Measurements from ENCODE around the gene LMO2. TPM values are rescaled to one million over a fixed set of nuclear protein-coding genes. Genes with fewer than 3 reads are reported as not detected.
A peak's percentile ranks its signal among the peaks of the same experiment; 100 is the strongest.

LMO2 gene
- under 1 TPM; 0.47 to 0.58 TPM for total RNA-seq
- under 1 TPM in 1 of 2 donors, not detected in 1; 0.16 TPM for polyA plus RNA-seq

- Histone ChIP-seq H3K9me3 (ENCODE audit: control insufficient read depth in 1 of 2, low read length in 2 of 2) (no peaks in the 10 kb centered on the region), H3K27ac (ENCODE audit: low read depth, low read length) (no peak within 1 kb of the TSS), H3K4me3 (ENCODE audit: low read length in 2 of 2) (no peak within 1 kb of the TSS), H3K27me3 (ENCODE audit: insufficient read depth, low read length) (no peaks in the 10 kb centered on the region), H3K36me3 (ENCODE audit: insufficient read depth, low read length) (no peaks in the 10 kb centered on the region), H3K4me1 (ENCODE audit: insufficient read depth, low read length) (peaks cover 25% of the 10 kb centered on the region)
- POLR2A ChIA-PET (ENCODE audit: partially characterized antibody) = no interaction called here
- H3K9me3 Mint-ChIP-seq = peaks cover 0 to 6% (median 0%) of the 10 kb centered on the region in 8 donors
- intact Hi-C loops (cut with micrococcal nuclease) = no loop called here
- no peak within 1 kb of the TSS for H3K27ac Mint-ChIP-seq
- DNase-seq = no peak
- H3K27me3 Mint-ChIP-seq = peaks cover 17 to 67% of the 10 kb centered on the region in 2 donors
- H3K4me3 Mint-ChIP-seq = peak within 1 kb of the TSS in 4 of 8 donors; percentile 81 to 92 (median 89)
- CTCF ChIA-PET (ENCODE audit: partially characterized antibody) = interaction anchor here (0.9 kb wide), 1 partner anchor 24 kb away, joined by 4 read pairs; no protein-coding TSS in a partner anchor
- H3K4me1 Mint-ChIP-seq = peaks cover 18 to 32% (median 25%) of the 10 kb centered on the region in 4 donors
- no peaks in the 10 kb centered on the region for H3K36me3 Mint-ChIP-seq
These were observed at the start of gene LMO2 for GRCh38 chr11:33891714-33892327. LMO2 (minus strand) TSS chr11:33892076; CDS start chr11:33869716, 22,360 bp downstream.

- no peaks in the 10 kb centered on the region for H3K4me1 ChIP-seq (ENCODE audit: insufficient read depth, low read length)
- intact Hi-C loops (cut with micrococcal nuclease) = no loop called here
- Mint-ChIP-seq H3K4me3 (no peak overlapping the region), H3K36me3 (no peaks in the 10 kb centered on the region), H3K4me1 (no peaks in the 10 kb centered on the region), H3K9me3 (no peaks in the 10 kb centered on the region), H3K27me3 (peaks cover 0 to 19% of the 10 kb centered on the region in 2 donors), H3K27ac (no peak overlapping the region)
- POLR2A ChIA-PET (ENCODE audit: partially characterized antibody) = no interaction called here
- no peaks in the 10 kb centered on the region for H3K36me3 ChIP-seq (ENCODE audit: insufficient read depth, low read length)
- DNase-seq = no peak
- CTCF ChIA-PET (ENCODE audit: partially characterized antibody) = no interaction called here
- no peaks in the 10 kb centered on the region for H3K27me3 ChIP-seq (ENCODE audit: insufficient read depth, low read length)
- H3K27ac ChIP-seq (ENCODE audit: low read depth, low read length) = no peak overlapping the region
- no peak overlapping the region for H3K4me3 ChIP-seq (ENCODE audit: low read length in 2 of 2)
- H3K9me3 ChIP-seq (ENCODE audit: control insufficient read depth in 1 of 2, low read length in 2 of 2) = no peaks in the 10 kb centered on the region
These were observed 48.6 kb upstream of the LMO2 start for GRCh38 chr11:33940538-33940815.

- DNase-seq = no peak
- Histone ChIP-seq H3K36me3 (ENCODE audit: insufficient read depth, low read length) (no peaks in the 10 kb centered on the region), H3K4me3 (ENCODE audit: low read length in 2 of 2) (no peak overlapping the region), H3K27me3 (ENCODE audit: insufficient read depth, low read length) (no peaks in the 10 kb centered on the region), H3K27ac (ENCODE audit: low read depth, low read length) (no peak overlapping the region), H3K4me1 (ENCODE audit: insufficient read depth, low read length) (no peaks in the 10 kb centered on the region), H3K9me3 (ENCODE audit: control insufficient read depth in 1 of 2, low read length in 2 of 2) (no peaks in the 10 kb centered on the region)
- no peak overlapping the region for H3K4me3 Mint-ChIP-seq
- no peak overlapping the region for H3K27ac Mint-ChIP-seq
- H3K27me3 Mint-ChIP-seq = peaks cover 0 to 18% of the 10 kb centered on the region in 2 donors
- no peaks in the 10 kb centered on the region for H3K36me3 Mint-ChIP-seq
- intact Hi-C loops (cut with micrococcal nuclease) = no loop called here
- H3K4me1 Mint-ChIP-seq = no peaks in the 10 kb centered on the region
- POLR2A ChIA-PET (ENCODE audit: partially characterized antibody) = no interaction called here
- CTCF ChIA-PET (ENCODE audit: partially characterized antibody) = no interaction called here
- H3K9me3 Mint-ChIP-seq = peaks cover 0 to 12% (median 9%) of the 10 kb centered on the region in 8 donors
These were observed 45.1 kb upstream of the LMO2 start for GRCh38 chr11:33936725-33937604.

GRCh38 chr11:33935461-33936456 lies 43.9 kb upstream of the LMO2 start:
- peaks cover 0 to 18% of the 10 kb centered on the region in 2 donors for H3K27me3 Mint-ChIP-seq
- no peak overlapping the region for H3K27ac ChIP-seq (ENCODE audit: low read depth, low read length)
- H3K4me1 ChIP-seq (ENCODE audit: insufficient read depth, low read length) = no peaks in the 10 kb centered on the region
- H3K36me3 ChIP-seq (ENCODE audit: insufficient read depth, low read length) = no peaks in the 10 kb centered on the region
- peaks cover 0 to 21% (median 12%) of the 10 kb centered on the region in 8 donors for H3K9me3 Mint-ChIP-seq
- H3K27ac Mint-ChIP-seq = no peak overlapping the region
- H3K4me3 Mint-ChIP-seq = no peak overlapping the region
- H3K4me1 Mint-ChIP-seq = no peaks in the 10 kb centered on the region
- no peak for DNase-seq
- H3K27me3 ChIP-seq (ENCODE audit: insufficient read depth, low read length) = no peaks in the 10 kb centered on the region
- H3K36me3 Mint-ChIP-seq = no peaks in the 10 kb centered on the region
- H3K4me3 ChIP-seq (ENCODE audit: low read length in 2 of 2) = no peak overlapping the region
- intact Hi-C loops (cut with micrococcal nuclease) = no loop called here
- CTCF ChIA-PET (ENCODE audit: partially characterized antibody) = no interaction called here
- POLR2A ChIA-PET (ENCODE audit: partially characterized antibody) = no interaction called here
- no peaks in the 10 kb centered on the region for H3K9me3 ChIP-seq (ENCODE audit: control insufficient read depth in 1 of 2, low read length in 2 of 2)

DNA sequence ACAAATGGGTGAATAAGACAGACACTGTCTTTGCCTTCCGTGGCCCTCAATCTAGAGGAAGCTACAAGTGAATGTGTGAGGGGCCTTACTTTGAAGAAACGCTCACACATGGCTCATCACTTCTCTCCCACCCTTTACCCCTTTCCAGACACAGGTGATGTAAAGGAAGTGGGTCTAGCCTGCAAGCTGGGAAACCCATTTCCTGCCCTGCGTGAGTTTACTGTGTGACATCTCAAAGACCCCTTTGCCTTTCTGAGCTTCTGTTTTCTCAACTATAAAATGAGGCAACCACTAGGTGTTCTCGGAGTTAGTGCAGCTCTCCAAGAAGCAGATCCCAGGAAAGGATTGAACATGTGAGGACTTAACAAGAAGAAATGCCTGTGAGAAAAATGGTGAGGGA lies 43.1 kb upstream of the LMO2 start:
- Mint-ChIP-seq H3K27ac (peak overlapping the region in 1 of 7 donors; percentile 5), H3K9me3 (peaks cover 0 to 21% (median 12%) of the 10 kb centered on the region in 8 donors), H3K36me3 (no peaks in the 10 kb centered on the region), H3K4me1 (no peaks in the 10 kb centered on the region), H3K4me3 (no peak overlapping the region), H3K27me3 (peaks cover 0 to 18% of the 10 kb centered on the region in 2 donors)
- ChIA-PET CTCF (ENCODE audit: partially characterized antibody) (no interaction called here), POLR2A (ENCODE audit: partially characterized antibody) (no interaction called here)
- no peak for DNase-seq
- Histone ChIP-seq H3K36me3 (ENCODE audit: insufficient read depth, low read length) (no peaks in the 10 kb centered on the region), H3K27ac (ENCODE audit: low read depth, low read length) (no peak overlapping the region), H3K27me3 (ENCODE audit: insufficient read depth, low read length) (no peaks in the 10 kb centered on the region), H3K4me1 (ENCODE audit: insufficient read depth, low read length) (peaks cover 3% of the 10 kb centered on the region), H3K4me3 (ENCODE audit: low read length in 2 of 2) (no peak overlapping the region), H3K9me3 (ENCODE audit: control insufficient read depth in 1 of 2, low read length in 2 of 2) (no peaks in the 10 kb centered on the region)
- intact Hi-C loops (cut with micrococcal nuclease) = no loop called here

DNA sequence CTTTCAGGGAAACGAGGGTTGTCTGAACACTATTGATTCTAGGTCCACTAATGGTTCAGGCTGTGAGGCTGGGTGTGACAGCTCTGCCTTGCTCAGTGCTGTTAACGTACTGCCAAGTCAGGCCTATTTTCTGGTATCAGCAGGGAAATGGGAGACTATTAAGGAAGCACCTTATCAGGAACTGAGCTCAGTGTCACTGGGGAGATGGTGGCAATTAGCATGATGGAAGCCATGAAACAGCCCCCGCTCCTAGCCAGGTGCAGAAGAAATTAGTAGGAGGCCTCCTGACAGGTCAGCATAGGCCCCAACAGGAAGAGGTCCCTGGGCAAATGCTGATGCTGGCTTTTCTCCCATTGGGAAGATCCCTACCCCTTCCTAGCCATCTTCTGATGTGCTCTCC lies 42.6 kb upstream of the LMO2 start:
- Histone ChIP-seq H3K27me3 (ENCODE audit: insufficient read depth, low read length) (no peaks in the 10 kb centered on the region), H3K36me3 (ENCODE audit: insufficient read depth, low read length) (no peaks in the 10 kb centered on the region), H3K27ac (ENCODE audit: low read depth, low read length) (no peak overlapping the region), H3K4me1 (ENCODE audit: insufficient read depth, low read length) (peaks cover 3% of the 10 kb centered on the region), H3K9me3 (ENCODE audit: control insufficient read depth in 1 of 2, low read length in 2 of 2) (no peaks in the 10 kb centered on the region), H3K4me3 (ENCODE audit: low read length in 2 of 2) (no peak overlapping the region)
- ChIA-PET POLR2A (ENCODE audit: partially characterized antibody) (no interaction called here), CTCF (ENCODE audit: partially characterized antibody) (no interaction called here)
- H3K4me3 Mint-ChIP-seq = no peak overlapping the region
- no peaks in the 10 kb centered on the region for H3K4me1 Mint-ChIP-seq
- intact Hi-C loops (cut with micrococcal nuclease) = no loop called here
- peak overlapping the region in 1 of 7 donors; percentile 5 for H3K27ac Mint-ChIP-seq
- H3K36me3 Mint-ChIP-seq = no peaks in the 10 kb centered on the region
- DNase-seq = no peak
- peaks cover 0 to 18% of the 10 kb centered on the region in 2 donors for H3K27me3 Mint-ChIP-seq
- H3K9me3 Mint-ChIP-seq = peaks cover 0 to 21% (median 12%) of the 10 kb centered on the region in 8 donors

DNA sequence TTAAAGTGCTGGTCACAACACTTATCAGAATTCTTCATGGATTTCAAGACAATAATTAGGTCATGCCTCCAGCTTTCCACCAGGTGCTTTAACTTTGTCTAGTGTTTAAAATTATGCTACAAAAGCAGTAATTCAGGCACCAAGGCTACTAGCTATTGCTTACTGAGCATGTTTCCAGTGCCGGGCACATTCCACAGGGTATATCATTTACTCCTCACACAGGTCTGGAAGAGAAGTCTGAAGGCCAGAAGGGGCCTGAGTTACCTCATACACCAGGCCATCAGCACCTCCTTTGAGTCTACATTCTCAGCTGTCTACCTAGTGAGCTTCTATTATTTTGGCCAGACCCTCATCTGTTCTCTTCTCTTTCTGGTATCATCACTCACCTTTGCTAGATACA lies 41.7 kb upstream of the LMO2 start:
- Mint-ChIP-seq H3K36me3 (no peaks in the 10 kb centered on the region), H3K4me1 (no peaks in the 10 kb centered on the region), H3K9me3 (peaks cover 0 to 21% (median 12%) of the 10 kb centered on the region in 8 donors), H3K27ac (no peak overlapping the region), H3K27me3 (peaks cover 0 to 14% of the 10 kb centered on the region in 2 donors), H3K4me3 (no peak overlapping the region)
- POLR2A ChIA-PET (ENCODE audit: partially characterized antibody) = no interaction called here
- DNase-seq = no peak
- H3K27me3 ChIP-seq (ENCODE audit: insufficient read depth, low read length) = no peaks in the 10 kb centered on the region
- H3K4me1 ChIP-seq (ENCODE audit: insufficient read depth, low read length) = peaks cover 3% of the 10 kb centered on the region
- CTCF ChIA-PET (ENCODE audit: partially characterized antibody) = no interaction called here
- no peaks in the 10 kb centered on the region for H3K9me3 ChIP-seq (ENCODE audit: control insufficient read depth in 1 of 2, low read length in 2 of 2)
- no peak overlapping the region for H3K27ac ChIP-seq (ENCODE audit: low read depth, low read length)
- no peak overlapping the region for H3K4me3 ChIP-seq (ENCODE audit: low read length in 2 of 2)
- no peaks in the 10 kb centered on the region for H3K36me3 ChIP-seq (ENCODE audit: insufficient read depth, low read length)
- intact Hi-C loops (cut with micrococcal nuclease) = no loop called here
